GM21526 (cell line): Measurements from ENCODE around the gene BET1.

Experiments used
- ATAC-seq: cut with Tn5 transposase; IDR thresholded peaks from one replicate; pipeline ENCODE4 v1.9.1; 2021; ENCODE audit warnings: moderate library complexity; ENCODE audit not compliant: unreplicated experiment, low FRiP score

The BET1 gene

DNA sequence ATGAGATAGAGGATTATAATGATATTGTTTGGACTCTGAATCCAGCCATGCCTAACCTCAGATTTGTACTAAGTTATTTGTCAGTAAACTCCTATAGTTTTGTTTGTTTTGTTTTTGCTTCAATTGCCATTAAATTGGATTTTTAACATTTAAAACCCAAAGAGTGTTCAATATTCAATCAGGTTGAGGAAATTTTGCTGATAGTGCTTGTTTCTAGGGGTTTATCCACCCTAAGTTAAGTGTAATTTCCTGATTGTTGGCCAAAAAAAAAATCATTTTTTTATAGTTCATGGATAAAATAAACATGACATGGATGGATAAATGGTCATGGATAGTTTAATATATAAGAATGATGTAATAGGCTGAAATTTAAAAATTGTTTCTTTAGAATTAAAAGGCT lies 11.4 kb upstream of the BET1 start:
- ATAC-seq, result no peak

DNA sequence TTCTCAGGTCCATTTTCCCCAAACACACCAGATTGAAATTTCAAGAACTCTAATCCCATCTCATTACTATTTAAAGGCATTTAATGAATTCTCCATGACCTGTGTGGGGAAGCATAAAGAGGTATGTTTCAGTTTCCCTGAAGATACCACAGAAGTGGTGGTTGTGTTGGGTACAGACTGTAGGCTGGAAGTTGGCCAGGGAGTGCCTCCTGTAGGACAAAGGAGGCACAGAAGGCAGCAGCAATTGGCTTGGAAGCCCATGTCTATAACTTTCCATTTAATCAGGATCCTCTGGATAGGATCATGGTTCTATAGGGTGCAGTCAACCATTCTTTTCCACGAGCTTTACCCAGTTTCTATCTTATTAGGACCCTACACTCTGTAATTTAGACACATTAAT lies 8.6 kb upstream of the BET1 start:
- ATAC-seq, result no peak

- ATAC-seq, result no peak
Observed at GRCh38 chr7:94011714-94012353, 7.7 kb upstream of the BET1 start.

DNA sequence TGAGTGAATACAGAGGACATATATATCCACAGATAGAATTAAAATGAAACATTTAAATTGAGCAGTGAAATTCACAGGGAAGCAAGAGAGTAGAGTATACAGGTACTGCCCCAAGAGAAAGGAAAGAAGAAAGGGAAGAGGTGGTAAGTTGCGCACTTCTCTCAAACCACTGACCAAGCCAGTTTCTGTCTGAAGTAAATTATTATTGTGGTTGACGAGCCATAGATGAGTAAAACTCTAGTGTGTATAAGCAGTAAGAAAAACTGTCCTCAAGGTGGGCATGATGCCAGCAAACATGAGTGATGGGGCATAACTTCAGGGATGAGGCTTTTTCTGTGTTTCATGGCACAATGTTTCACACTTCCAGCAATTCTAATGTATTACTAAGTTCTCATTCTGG lies 4.4 kb upstream of the BET1 start:
- ATAC-seq, result no peak

DNA sequence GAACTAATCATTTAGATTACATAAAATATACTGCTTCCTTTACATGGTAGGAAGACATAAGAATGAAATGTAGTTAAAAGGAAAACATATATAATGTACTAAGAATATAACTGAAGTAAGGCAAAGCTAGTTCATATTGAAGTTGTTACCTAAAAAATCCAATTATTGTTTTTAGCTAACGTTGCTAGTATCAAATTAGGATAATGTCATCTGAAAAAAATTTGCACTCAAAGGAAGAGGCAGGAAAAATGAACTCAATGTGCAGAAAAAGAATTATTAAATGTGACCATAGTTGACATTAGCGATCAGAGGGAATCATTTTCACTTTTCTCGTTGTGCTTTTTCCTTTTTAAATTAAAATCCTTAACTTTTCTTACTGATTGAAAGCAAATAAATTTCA lies 1.6 kb upstream of the BET1 start:
- ATAC-seq, result no peak

DNA sequence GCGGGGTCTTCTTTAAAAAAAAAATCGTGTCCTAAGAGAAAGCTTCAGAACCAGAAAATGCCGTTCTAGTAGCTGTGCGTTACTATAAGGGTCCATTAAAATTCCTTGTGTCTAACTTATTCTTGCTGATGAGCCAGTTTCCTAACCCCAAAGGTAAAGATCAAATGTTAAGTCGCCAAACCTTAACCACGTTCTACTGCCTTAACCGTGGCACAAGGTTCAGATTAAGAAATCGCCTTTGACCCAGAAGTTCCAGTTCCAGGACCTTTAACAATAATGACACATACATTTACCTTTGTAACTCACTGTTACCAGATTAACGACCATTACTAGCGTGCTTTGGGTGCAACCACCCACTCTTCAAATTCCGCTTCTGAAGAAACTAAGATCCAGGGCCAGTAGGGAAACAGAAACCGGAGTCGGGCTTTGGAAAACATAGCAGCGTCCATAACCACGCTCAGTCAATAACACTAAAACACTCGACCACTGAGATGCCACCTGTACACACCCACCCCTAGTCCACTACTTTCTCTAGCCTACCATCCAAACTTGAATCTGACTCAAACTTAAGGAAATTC lies 620 bp downstream of the BET1 start:
- ATAC-seq, result peak; percentile 37

- ATAC-seq, result no peak
Observed at GRCh38 chr7:94001396-94001795, 2.8 kb downstream of the BET1 start.

- ATAC-seq, result no peak
Observed at GRCh38 chr7:93997868-93998267, 6.3 kb downstream of the BET1 start.

GRCh38 chr7:93992421-93993110 lies 11.6 kb downstream of the BET1 start:
- no peak for ATAC-seq

GRCh38 chr7:93987297-93987696 lies 16.9 kb downstream of the BET1 start:
- ATAC-seq, result no peak

DNA sequence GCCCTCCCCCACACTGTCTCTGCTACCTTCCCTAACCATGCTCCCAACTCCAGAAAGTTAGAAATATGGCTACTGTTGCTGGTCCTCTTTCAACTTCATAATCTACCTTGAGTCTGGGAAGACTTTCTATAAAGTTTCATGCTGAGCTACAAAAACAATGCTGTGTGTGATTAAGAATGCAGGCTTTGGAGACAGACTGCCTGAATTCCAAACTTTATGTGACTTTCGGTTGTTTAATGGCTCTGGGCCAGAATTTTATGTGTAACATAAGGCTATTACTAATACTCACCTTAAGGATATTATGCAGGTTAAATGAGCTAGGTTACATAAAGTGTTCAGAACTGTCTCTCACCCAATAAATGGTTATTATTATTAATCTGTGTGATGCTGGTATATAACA lies 19.1 kb downstream of the BET1 start:
- no peak for ATAC-seq

GRCh38 chr7:93984024-93984423 lies 20.1 kb downstream of the BET1 start:
- no peak for ATAC-seq

- ATAC-seq, result no peak
Observed at GRCh38 chr7:93981480-93981874, 22.7 kb downstream of the BET1 start.

DNA sequence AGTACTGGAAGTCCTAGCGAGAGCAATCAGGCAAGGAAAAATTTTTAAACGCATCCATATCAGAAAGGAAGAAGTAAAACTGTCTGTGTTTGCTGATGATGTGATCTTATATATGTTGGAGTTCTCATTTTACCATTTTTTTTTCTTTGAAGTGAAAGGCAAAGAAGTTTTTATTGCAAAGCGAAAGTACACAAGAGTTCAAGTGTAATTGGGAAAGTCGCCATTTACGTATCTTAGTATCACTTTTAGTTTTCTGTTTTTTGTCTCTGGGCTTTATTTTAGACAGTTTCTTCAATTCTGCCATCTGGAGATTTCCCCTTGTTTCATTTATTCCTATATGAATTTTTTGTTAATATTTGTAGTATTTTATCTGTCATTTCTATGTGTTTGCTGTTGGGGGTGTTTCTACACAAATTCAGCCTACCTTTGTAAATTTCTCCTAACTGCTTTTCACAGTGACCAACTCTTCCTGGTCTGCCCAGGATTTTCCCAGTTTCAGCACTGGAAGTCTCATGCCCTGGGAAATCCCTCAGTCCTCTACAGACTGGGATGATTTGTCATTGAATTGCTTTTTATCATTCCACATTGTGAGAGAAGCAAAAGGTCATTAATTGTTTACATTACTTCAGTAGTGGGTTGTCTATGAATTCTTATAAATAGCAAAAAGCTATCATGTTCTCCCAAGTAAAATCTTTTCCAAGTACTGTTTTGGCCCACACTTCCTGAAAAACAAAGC lies 23.2 kb downstream of the BET1 start:
- ATAC-seq, result no peak

GRCh38 chr7:93977211-93977950 lies 26.8 kb downstream of the BET1 start:
- ATAC-seq, result no peak

- ATAC-seq, result no peak
Observed at GRCh38 chr7:93973134-93973533, 31.0 kb downstream of the BET1 start.

DNA sequence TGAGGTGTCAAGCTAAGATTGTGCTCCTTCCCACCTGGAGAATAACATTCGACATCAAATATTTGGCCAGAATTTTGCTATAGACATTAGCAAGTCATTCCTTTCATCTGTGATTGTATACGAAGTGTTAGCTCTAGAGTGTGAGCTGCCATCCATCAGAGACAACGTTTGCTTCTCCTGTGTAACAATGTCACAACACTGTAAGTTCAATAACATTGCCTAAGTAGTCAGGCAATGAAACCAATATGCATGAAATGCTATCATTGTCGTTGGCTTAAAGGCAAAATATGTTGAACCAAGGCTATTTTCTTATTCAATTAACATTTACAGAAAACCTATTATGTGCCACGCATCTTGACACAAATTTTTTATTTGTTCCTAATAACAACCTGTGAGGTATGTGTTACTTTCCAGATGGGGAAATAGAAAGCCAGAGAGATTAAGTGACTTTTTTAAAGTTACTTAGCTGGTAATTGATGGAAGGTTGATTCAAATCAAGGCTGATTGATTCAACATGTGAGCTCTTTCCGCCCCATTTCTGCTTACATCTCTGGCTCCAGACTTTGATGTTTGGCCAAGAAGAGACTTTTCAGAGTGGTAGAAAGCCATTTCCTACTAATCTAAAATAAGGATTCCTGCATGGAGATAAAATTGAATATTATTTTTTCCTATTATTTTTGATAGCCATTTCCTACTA lies 32.0 kb downstream of the BET1 start:
- no peak for ATAC-seq

GRCh38 chr7:93968911-93969620 lies 35.1 kb downstream of the BET1 start:
- no peak for ATAC-seq

DNA sequence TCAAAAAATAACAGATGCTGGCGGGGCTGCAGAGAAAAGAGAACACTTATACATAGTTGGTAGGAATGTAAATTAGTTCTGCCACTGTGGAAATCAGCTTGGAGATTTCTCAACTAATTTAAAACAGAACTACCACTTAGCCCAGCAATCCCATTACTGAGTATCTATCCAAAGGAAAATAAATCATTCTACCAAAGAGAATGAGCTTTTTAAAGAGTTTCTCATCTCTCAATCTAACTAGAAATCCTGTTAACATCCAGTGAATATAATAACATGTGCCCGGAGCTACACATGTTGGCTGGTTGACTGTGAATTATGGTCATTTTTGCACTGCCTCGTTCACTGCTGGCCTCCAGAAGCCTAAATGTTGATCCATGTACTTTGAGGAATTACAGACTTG lies 39.3 kb downstream of the BET1 start:
- ATAC-seq, result no peak

- ATAC-seq, result no peak
Observed at GRCh38 chr7:93964262-93964661, 39.9 kb downstream of the BET1 start.
